CD4-positive, CD25-positive, alpha-beta regulatory T cell (primary cell): ENCODE results near the gene ROPN1. TPM values are rescaled to one million over a fixed set of nuclear protein-coding genes. Genes with fewer than 3 reads are reported as not detected.
"Not testable (repeated sequence)": the region's sequence is repeated elsewhere in the genome, so short reads cannot be mapped to it uniquely, and the experiment has no call there.

Experiments used
- ATAC-seq, 2 donors: fragments of 150-1000 bp; cut with Tn5 transposase; one replicate each; pipeline ENCODE4 v1.10.0; 2021; ENCODE audit warnings: low read depth in 2 of 2, moderate number of reproducible peaks in 2 of 2, moderate library complexity in 1 of 2
- DNase-seq, 3 donors: peaks; one replicate each; pipeline versions ENCODE4 v3.0.0 to v3.0.0-alpha.2; 2012 to 2022; ENCODE audit warnings: mixed read lengths in 1 of 3
- H3K27ac ChIP-seq: one replicate; pipeline ENCODE4 v1.7.0; 2013; ENCODE audit warnings: mild to moderate bottlenecking, low read length; ENCODE audit not compliant: insufficient read depth, poor library complexity, severe bottlenecking
- H3K27me3 ChIP-seq: one replicate; pipeline ENCODE4 v1.7.0; 2013; ENCODE audit warnings: low read length; ENCODE audit not compliant: control insufficient read depth, insufficient read depth
- H3K36me3 ChIP-seq: one replicate; pipeline ENCODE4 v1.7.0; 2013; ENCODE audit warnings: mild to moderate bottlenecking, low read length, moderate library complexity; ENCODE audit not compliant: control insufficient read depth, insufficient read depth
- H3K4me1 ChIP-seq: 2 replicates; pipeline ENCODE4 v1.7.0; 2013; ENCODE audit warnings: mild to moderate bottlenecking, low read length; ENCODE audit not compliant: insufficient read depth, control insufficient read depth, poor library complexity, severe bottlenecking
- H3K4me3 ChIP-seq: one replicate; pipeline ENCODE4 v1.7.0; 2013; ENCODE audit warnings: low read depth, mild to moderate bottlenecking, low read length, moderate library complexity
- H3K9me3 ChIP-seq, 2 experiments: 1 replicate in 1 of 2; 2 replicates in 1 of 2; pipeline ENCODE4 v1.7.0; 2013; ENCODE audit warnings: low read length in 2 of 2, mild to moderate bottlenecking in 1 of 2, moderate library complexity in 1 of 2; ENCODE audit not compliant: control insufficient read depth in 2 of 2
- H3K27ac Mint-ChIP-seq, 3 donors: one replicate each; pipeline ENCODE4 v1.8.0; 2020 to 2022; ENCODE audit warnings: mild to moderate bottlenecking in 3 of 3, mixed read lengths in 3 of 3, moderate library complexity in 2 of 3
- H3K27me3 Mint-ChIP-seq: one replicate; pipeline ENCODE4 v1.8.0; 2022; ENCODE audit warnings: mild to moderate bottlenecking, mixed read lengths
- H3K36me3 Mint-ChIP-seq: one replicate; pipeline ENCODE4 v1.8.0; 2020; ENCODE audit warnings: mixed read lengths
- H3K4me1 Mint-ChIP-seq, 4 donors: one replicate each; pipeline ENCODE4 v1.8.0; 2020 to 2022; ENCODE audit warnings: mixed read lengths in 4 of 4, mild to moderate bottlenecking in 1 of 4
- H3K4me3 Mint-ChIP-seq, 4 donors: one replicate each; pipeline ENCODE4 v1.8.0; 2020 to 2022; ENCODE audit warnings: mild to moderate bottlenecking in 4 of 4, mixed read lengths in 4 of 4, moderate library complexity in 3 of 4
- H3K9me3 Mint-ChIP-seq, 7 donors: one replicate each; pipeline ENCODE4 v1.8.0; 2020 to 2022; ENCODE audit warnings: mixed read lengths in 7 of 7, mild to moderate bottlenecking in 3 of 7, moderate library complexity in 2 of 7
- polyA plus RNA-seq, 4 donors: library from polyadenylated mRNA; unstranded; fragments of 300-500 nt; fragmentation: Illumina TruSeq; gene quantifications; one replicate each; pipeline ENCODE4 v1.2.3, GENCODE V29; 2021
- total RNA-seq: library from RNA; stranded (reverse); gene quantifications from one replicate; pipeline ENCODE4 v1.2.3, GENCODE V29; 2022

The ROPN1 gene
- total RNA-seq, result not detected
- polyA plus RNA-seq, result not detected

DNA sequence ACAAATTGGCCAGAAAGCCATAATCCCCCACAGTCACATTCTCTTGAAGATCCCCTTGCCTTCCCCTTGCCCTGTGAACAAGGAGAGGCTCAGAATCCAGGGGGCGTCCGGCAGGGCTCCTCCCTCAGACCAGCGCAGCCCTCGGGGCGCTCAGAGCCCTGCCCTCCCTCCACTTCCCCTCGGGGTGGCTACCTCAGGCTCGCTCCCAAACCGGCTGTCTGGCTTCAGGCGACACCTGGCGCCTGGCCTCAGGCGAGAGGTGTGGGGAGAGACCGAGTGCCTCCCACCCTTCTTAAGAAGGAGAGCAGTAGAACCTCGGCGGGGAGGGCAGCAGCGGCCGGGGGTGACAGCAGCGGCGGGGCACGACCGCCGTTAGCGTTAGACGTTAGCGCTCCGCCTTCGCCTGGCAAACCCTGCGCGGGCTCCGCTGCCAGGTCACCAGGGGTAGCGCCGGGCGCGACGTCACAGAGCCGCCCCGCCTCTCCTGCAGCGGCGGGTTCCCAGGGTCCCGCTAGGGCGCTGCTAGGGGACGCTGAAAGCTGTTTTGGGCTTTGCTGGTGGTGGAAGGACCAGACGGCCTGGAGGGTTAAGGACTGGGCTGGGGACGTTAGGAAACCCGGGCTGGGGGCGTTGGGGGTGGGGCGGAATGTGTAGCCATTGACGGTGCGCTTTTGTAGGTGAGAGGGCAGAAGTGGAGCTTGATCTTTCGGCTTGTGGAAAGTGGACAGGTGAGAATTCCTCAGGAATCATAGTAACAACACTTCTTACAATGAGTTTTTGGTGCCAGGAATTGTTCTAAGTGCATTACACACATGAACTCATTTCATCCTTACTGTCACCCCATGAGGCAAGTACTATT, at the start of gene ROPN1:
ROPN1 (minus strand) TSS at position 395 of the 859 bp plus-strand sequence. CDS start 11,643 bp downstream, outside the sequence.
- H3K9me3 Mint-ChIP-seq, H3K4me3 ChIP-seq, H3K27ac ChIP-seq, H3K9me3 ChIP-seq, H3K4me1 ChIP-seq, H3K4me1 Mint-ChIP-seq, H3K27ac Mint-ChIP-seq, H3K36me3 Mint-ChIP-seq, DNase-seq, H3K36me3 ChIP-seq: not testable (repeated sequence)
- Mint-ChIP-seq H3K27me3 (peaks cover 20% of the 10 kb centered on the region), H3K4me3 (peak within 1 kb of the TSS in 2 of 4 donors; percentile 66 to 70)
- peaks cover 26% of the 10 kb centered on the region for H3K27me3 ChIP-seq
- ATAC-seq, result peak; percentile 83 to 85

DNA sequence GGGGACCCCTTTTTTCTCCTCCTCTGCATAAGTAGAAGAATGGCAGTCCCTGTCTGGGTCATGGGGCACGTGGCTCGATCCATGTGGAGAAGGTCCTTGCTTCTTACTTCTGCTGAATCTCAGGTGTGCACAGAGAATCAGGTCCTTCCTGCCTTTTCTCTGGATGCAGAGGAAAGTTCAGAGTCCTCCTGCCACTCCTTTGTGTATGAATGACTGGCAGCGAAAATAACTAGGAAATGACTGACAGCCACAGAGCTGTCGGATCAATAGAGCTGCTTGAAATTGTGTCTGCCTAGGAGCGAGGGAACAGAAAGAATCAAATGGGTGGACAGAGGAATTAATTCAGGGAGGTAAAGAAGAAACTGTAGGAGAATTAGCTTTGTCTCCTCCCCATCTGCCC, 49.6 kb upstream of the ROPN1 start:
- no peaks in the 10 kb centered on the region for H3K36me3 Mint-ChIP-seq
- no peak overlapping the region for H3K4me3 Mint-ChIP-seq
- ATAC-seq (no peak), DNase-seq (no peak)
- H3K27ac ChIP-seq, result no peak overlapping the region
- H3K27me3 ChIP-seq, result peaks cover 15% of the 10 kb centered on the region
- no peaks in the 10 kb centered on the region for H3K4me1 ChIP-seq
- no peaks in the 10 kb centered on the region for H3K4me1 Mint-ChIP-seq
- no peaks in the 10 kb centered on the region for H3K9me3 Mint-ChIP-seq
- H3K4me3 ChIP-seq, result no peak overlapping the region
- H3K27ac Mint-ChIP-seq, result no peak overlapping the region
- H3K36me3 ChIP-seq, result no peaks in the 10 kb centered on the region
- H3K27me3 Mint-ChIP-seq, result peaks cover 18% of the 10 kb centered on the region
- H3K9me3 ChIP-seq, result no peaks in the 10 kb centered on the region

DNA sequence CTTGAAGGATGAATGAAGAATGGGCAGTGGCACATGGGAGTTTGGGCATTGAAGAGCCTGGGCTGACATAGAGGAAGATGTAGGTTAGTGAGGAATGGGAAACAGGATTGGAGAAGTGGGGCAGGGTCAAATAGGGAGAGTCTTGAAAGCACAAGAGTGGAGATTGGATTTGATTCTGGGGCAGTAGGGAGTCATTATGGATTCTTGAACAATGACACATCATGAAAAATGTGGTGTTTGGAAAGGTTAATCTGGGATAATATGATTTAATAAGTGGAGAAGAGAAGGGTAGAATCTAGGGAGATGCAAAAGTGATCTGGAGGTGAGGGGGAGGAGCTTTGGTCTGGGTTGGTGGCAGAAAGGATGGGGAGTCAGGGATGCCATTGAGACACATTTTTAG, 45.4 kb upstream of the ROPN1 start:
- Histone ChIP-seq H3K27me3 (peaks cover 35% of the 10 kb centered on the region), H3K27ac (no peak overlapping the region), H3K4me1 (peaks cover 8% of the 10 kb centered on the region), H3K36me3 (no peaks in the 10 kb centered on the region), H3K9me3 (no peaks in the 10 kb centered on the region), H3K4me3 (no peak overlapping the region)
- ATAC-seq (no peak), DNase-seq (no peak)
- H3K27me3 Mint-ChIP-seq, result peaks cover 27% of the 10 kb centered on the region
- H3K4me1 Mint-ChIP-seq, result peaks cover 0 to 11% (median 3%) of the 10 kb centered on the region in 4 donors
- H3K36me3 Mint-ChIP-seq, result no peaks in the 10 kb centered on the region
- no peak overlapping the region for H3K4me3 Mint-ChIP-seq
- peaks cover 0 to 6% (median 2%) of the 10 kb centered on the region in 7 donors for H3K9me3 Mint-ChIP-seq
- no peak overlapping the region for H3K27ac Mint-ChIP-seq

DNA sequence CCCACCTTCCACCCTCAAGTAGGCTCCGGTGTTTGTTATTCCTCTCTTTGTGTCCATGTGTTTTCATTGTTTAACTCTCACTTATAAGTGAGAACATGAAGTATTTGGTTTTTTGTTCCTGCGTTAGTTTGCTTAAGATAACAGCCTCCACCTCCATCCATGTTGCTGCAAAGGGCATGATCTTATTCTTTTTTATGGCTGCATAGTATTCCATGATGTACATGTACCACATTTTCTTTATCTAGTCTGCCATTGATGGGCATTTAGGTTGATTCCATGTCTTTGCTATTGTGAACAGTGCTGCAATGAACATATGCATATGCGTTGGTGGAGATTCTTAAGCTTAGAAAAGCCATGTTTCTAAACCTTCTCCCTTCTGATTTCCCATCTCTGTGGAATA, 44.3 kb upstream of the ROPN1 start:
- DNase-seq, H3K27ac ChIP-seq, H3K4me1 ChIP-seq, H3K4me3 Mint-ChIP-seq, H3K27ac Mint-ChIP-seq, H3K36me3 ChIP-seq, H3K4me3 ChIP-seq, ATAC-seq, H3K9me3 Mint-ChIP-seq, H3K36me3 Mint-ChIP-seq, H3K9me3 ChIP-seq: not testable (repeated sequence)
- H3K27me3 ChIP-seq, result peaks cover 45% of the 10 kb centered on the region
- H3K4me1 Mint-ChIP-seq, result peaks cover 0 to 15% (median 3%) of the 10 kb centered on the region in 4 donors
- peaks cover 37% of the 10 kb centered on the region for H3K27me3 Mint-ChIP-seq

DNA sequence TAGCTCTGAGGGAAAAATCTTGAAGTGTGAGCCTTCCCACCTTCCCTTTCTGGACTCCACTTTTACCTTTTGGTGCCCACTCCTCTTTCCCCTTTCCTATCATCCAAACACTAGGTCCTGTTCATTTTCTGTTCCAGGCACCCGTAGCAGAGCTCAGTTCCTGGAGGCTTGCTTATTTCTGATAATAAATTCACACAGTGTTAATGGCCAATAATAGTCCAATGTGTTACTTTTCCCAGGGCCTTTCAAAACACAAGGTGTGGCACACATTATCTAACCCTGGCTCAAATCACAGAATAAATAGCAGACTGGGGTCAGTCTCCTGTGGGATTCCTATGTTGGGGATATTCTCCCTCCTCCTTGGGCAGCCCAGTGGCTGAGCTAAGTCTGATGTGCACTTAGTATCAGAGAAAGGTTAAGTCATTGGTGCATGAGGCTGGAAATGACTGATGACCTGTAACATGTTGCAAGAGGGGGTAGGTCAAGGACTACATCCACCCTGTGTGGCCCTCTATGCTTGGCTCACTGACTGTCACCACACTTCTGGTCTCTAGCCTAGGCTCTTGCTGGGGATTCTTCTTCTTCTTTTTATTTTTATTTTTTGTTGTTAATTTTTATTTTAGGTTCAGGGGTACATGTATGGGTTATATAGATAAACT, 43.7 kb upstream of the ROPN1 start:
- DNase-seq, result no peak
- Mint-ChIP-seq H3K27me3 (peaks cover 41% of the 10 kb centered on the region), H3K36me3 (no peaks in the 10 kb centered on the region), H3K27ac (no peak overlapping the region), H3K4me1 (peaks cover 0 to 15% (median 3%) of the 10 kb centered on the region in 4 donors), H3K9me3 (peaks cover 0 to 6% (median 2%) of the 10 kb centered on the region in 7 donors), H3K4me3 (peak overlapping the region in 2 of 4 donors; percentile 54 to 71)
- H3K9me3 ChIP-seq, result no peaks in the 10 kb centered on the region
- no peaks in the 10 kb centered on the region for H3K36me3 ChIP-seq
- ATAC-seq, result no peak
- peaks cover 46% of the 10 kb centered on the region for H3K27me3 ChIP-seq
- H3K4me1 ChIP-seq, result peaks cover 8% of the 10 kb centered on the region
- H3K4me3 ChIP-seq, result no peak overlapping the region
- H3K27ac ChIP-seq, result no peak overlapping the region

DNA sequence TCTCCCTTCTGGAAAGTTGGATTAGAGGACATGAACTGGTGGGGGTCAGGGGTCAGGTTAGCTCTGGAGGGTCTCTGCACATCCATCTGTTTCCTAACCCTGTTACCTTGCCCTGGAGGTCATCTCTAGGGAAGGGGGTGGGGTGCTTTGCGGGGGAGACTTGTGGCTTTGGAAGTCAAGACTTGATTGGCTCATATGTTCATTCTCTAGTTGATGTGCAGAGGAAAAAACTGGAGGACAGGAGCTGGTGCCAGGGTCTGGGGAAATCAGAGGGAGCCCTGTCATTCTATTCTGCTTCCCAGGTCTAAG, 42.9 kb upstream of the ROPN1 start:
- H3K4me3 Mint-ChIP-seq, result peak overlapping the region; percentile 54 to 86 (median 68)
- peaks cover 8% of the 10 kb centered on the region for H3K4me1 ChIP-seq
- no peak for DNase-seq

DNA sequence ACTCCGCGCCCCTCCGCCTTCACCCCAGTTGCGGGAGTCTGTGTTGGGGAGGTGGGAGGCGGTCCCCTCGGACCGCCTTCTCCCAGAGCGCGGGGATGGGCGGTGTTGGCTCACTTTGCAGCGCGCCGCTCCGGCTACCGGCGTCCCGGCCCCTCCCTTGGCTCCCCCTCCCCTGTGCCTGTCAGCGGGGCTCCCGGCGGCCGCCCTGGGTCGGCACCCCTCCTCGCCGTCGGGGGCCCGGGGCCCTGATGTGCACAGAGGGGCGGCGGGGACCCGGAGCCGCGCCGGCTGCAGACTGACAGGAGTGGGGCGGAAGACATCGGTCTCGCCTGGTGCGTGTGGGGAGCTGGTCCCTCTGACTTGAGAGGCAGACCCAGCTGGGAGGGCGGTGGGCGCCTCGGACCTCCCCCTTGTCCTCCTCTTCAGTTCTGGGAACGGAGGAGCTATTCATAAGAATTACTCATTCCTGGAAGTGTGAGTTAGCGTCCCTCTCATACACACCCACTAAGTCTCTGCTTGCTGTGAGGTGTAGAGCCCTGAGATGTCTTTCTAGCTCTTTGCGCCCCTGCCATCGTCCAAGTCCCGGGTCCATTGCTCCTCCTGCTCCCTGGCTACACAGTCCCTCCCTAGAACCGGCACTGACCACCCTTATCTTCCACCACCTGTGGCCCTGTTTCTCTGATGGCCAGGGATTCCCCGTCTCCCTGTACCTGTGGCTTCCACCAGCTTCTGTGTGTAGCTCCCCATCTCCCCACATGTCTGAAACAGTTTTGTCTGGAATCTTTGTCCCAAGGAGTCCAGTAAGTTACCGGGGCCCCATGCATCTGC, 42.3 kb upstream of the ROPN1 start:
- peak in 1 of 3 donors; percentile 32 for DNase-seq
- Mint-ChIP-seq H3K4me3 (peak overlapping the region; percentile 54 to 86 (median 68)), H3K27me3 (peaks cover 48% of the 10 kb centered on the region), H3K9me3 (peaks cover 0 to 6% (median 2%) of the 10 kb centered on the region in 7 donors), H3K4me1 (peaks cover 0 to 15% (median 3%) of the 10 kb centered on the region in 4 donors), H3K27ac (peak overlapping the region in 1 of 3 donors; percentile 67), H3K36me3 (no peaks in the 10 kb centered on the region)
- H3K36me3 ChIP-seq, result no peaks in the 10 kb centered on the region
- H3K27ac ChIP-seq, result no peak overlapping the region
- peaks cover 8% of the 10 kb centered on the region for H3K4me1 ChIP-seq
- peaks cover 40% of the 10 kb centered on the region for H3K27me3 ChIP-seq
- no peak overlapping the region for H3K4me3 ChIP-seq
- ATAC-seq, result no peak
- no peaks in the 10 kb centered on the region for H3K9me3 ChIP-seq

More for the DNA sequence above, 42.9 kb upstream of the ROPN1 start:
- Mint-ChIP-seq H3K36me3 (no peaks in the 10 kb centered on the region), H3K9me3 (peaks cover 0 to 6% (median 2%) of the 10 kb centered on the region in 7 donors), H3K27ac (peak overlapping the region in 1 of 3 donors; percentile 6), H3K4me1 (peaks cover 0 to 15% (median 3%) of the 10 kb centered on the region in 4 donors), H3K27me3 (peaks cover 48% of the 10 kb centered on the region)
- no peak overlapping the region for H3K27ac ChIP-seq
- ATAC-seq, result no peak
- no peaks in the 10 kb centered on the region for H3K9me3 ChIP-seq
- no peaks in the 10 kb centered on the region for H3K36me3 ChIP-seq
- H3K4me3 ChIP-seq, result no peak overlapping the region
- peaks cover 44% of the 10 kb centered on the region for H3K27me3 ChIP-seq
